CD4-positive, alpha-beta memory T cell (primary cell): Measurements from ENCODE around the gene TUBGCP3. TPM values are rescaled to one million over a fixed set of nuclear protein-coding genes. Genes with fewer than 3 reads are reported as not detected.

Experiments used
- CTCF ChIA-PET: fragments of 350-600 bp; sonication (Branson Sonifier 250); formaldehyde crosslinking; loops from one replicate; lab custom pipeline; 2021; ENCODE audit warnings: inconsistent platforms; ENCODE audit not compliant: partially characterized antibody; lab: Charles Lee
- POLR2A ChIA-PET: fragments of 350-600 bp; sonication (Branson Sonifier 250); formaldehyde crosslinking; loops from one replicate; lab custom pipeline; 2021; ENCODE audit not compliant: partially characterized antibody; lab: Charles Lee
- DNase-seq, 5 donors: peaks; one replicate each; pipeline versions ENCODE4 v3.0.0 to v3.0.0-alpha.2; 2020 to 2022; ENCODE audit warnings: mixed read lengths in 1 of 5
- H3K27ac ChIP-seq: one replicate; pipeline ENCODE4 v1.7.0; 2013; ENCODE audit warnings: low read depth, low read length
- H3K27me3 ChIP-seq: 2 replicates; pipeline ENCODE4 v1.7.0; 2013; ENCODE audit warnings: mild to moderate bottlenecking, low read length, moderate library complexity; ENCODE audit not compliant: insufficient read depth
- H3K36me3 ChIP-seq: 2 replicates; pipeline ENCODE4 v1.7.0; 2013; ENCODE audit warnings: mild to moderate bottlenecking, low read length, moderate library complexity; ENCODE audit not compliant: insufficient read depth
- H3K4me1 ChIP-seq: 2 replicates; pipeline ENCODE4 v1.7.0; 2013; ENCODE audit warnings: mild to moderate bottlenecking, low read length, moderate library complexity; ENCODE audit not compliant: insufficient read depth
- H3K4me3 ChIP-seq, 2 donors: one replicate each; pipeline ENCODE4 v1.7.0; 2013; ENCODE audit warnings: low read length in 2 of 2, mild to moderate bottlenecking in 1 of 2
- H3K9me3 ChIP-seq, 2 donors: one replicate each; pipeline ENCODE4 v1.7.0; 2013; ENCODE audit warnings: low read length in 2 of 2, control low read depth in 1 of 2; ENCODE audit not compliant: control insufficient read depth in 1 of 2
- H3K27ac Mint-ChIP-seq, 7 donors: one replicate each; pipeline ENCODE4 v1.8.0; 2020 to 2021; ENCODE audit warnings: mixed read lengths in 7 of 7, mild to moderate bottlenecking in 6 of 7, inconsistent platforms in 3 of 7, moderate library complexity in 3 of 7
- H3K27me3 Mint-ChIP-seq, 2 donors: one replicate each; pipeline ENCODE4 v1.8.0; 2020 to 2021; ENCODE audit warnings: mixed read lengths in 2 of 2
- H3K36me3 Mint-ChIP-seq, 2 donors: one replicate each; pipeline ENCODE4 v1.8.0; 2020 to 2021; ENCODE audit warnings: mixed read lengths in 2 of 2, inconsistent platforms in 1 of 2, mild to moderate bottlenecking in 1 of 2
- H3K4me1 Mint-ChIP-seq, 4 donors: one replicate each; pipeline ENCODE4 v1.8.0; 2020 to 2021; ENCODE audit warnings: mixed read lengths in 4 of 4, mild to moderate bottlenecking in 1 of 4
- H3K4me3 Mint-ChIP-seq, 8 donors: one replicate each; pipeline ENCODE4 v1.8.0; 2020 to 2021; ENCODE audit warnings: mixed read lengths in 8 of 8, mild to moderate bottlenecking in 7 of 8, moderate library complexity in 6 of 8, inconsistent platforms in 3 of 8
- H3K9me3 Mint-ChIP-seq, 8 donors: one replicate each; pipeline ENCODE4 v1.8.0; 2020 to 2021; ENCODE audit warnings: mixed read lengths in 8 of 8, mild to moderate bottlenecking in 5 of 8, inconsistent platforms in 3 of 8, moderate library complexity in 1 of 8
- intact Hi-C: fragments of 100-400 bp; cut with micrococcal nuclease; formaldehyde crosslinking; loops from one replicate; pipeline ENCODE4 v1.15.1; 2023
- polyA plus RNA-seq, 2 donors: library from polyadenylated mRNA; unstranded; fragments of 300-500 nt; fragmentation: Illumina TruSeq; gene quantifications; one replicate each; pipeline ENCODE4 v1.2.3, GENCODE V29; 2021
- total RNA-seq, 2 experiments: library from RNA; stranded (reverse); gene quantifications; one replicate each; pipeline ENCODE4 v1.2.3, GENCODE V29; 2021

The TUBGCP3 gene
- total and polyA plus RNA-seq, 4 experiments from 2014 or later = 13.1 to 43.7 (median 29.1) TPM

DNA sequence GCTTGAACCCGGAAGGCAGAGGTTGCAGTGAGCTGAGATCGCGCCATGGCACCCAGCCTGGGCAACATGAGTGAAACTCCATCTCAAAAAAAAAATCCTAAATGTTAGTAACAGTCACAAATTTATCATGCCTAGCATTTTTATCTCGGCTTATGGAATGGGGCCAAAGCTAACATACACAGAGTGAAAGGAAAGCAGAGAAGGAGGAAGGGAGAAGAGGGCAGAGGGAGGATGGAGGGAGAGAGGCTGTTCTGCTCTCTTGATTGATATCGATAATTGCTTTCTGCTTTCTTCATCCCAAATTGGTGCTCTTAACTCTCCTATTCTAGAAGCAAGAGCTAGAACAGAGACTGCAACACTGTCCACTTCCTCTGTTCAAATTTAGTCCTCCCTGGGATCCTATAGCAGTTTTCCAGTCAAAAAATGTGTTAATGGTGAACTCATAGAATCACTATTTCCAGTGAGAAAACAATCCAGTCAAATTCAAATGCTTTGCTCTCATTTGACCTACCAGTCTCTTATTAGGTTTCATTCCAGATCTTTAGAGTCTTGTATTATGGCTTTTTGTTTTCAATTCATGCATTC, 15.8 kb upstream of the TUBGCP3 start:
- Histone ChIP-seq H3K27me3 (peaks cover 3% of the 10 kb centered on the region), H3K4me1 (peaks cover 4% of the 10 kb centered on the region), H3K36me3 (no peaks in the 10 kb centered on the region), H3K9me3 (no peaks in the 10 kb centered on the region), H3K27ac (no peak overlapping the region), H3K4me3 (no peak overlapping the region)
- no peaks in the 10 kb centered on the region for H3K36me3 Mint-ChIP-seq
- peaks cover 16 to 19% of the 10 kb centered on the region in 2 donors for H3K27me3 Mint-ChIP-seq
- DNase-seq = no peak
- no peak overlapping the region for H3K4me3 Mint-ChIP-seq
- no peak overlapping the region for H3K27ac Mint-ChIP-seq
- no peaks in the 10 kb centered on the region for H3K9me3 Mint-ChIP-seq
- intact Hi-C loops = loop anchor here (10.0 kb wide), 2 partner anchors 79 to 1539 kb away; no protein-coding TSS in a partner anchor
- H3K4me1 Mint-ChIP-seq = peaks cover 5 to 13% (median 9%) of the 10 kb centered on the region in 4 donors
- CTCF ChIA-PET = interaction anchor here (5.1 kb wide), 1 partner anchor 14 kb away, joined by 29 read pairs; no protein-coding TSS in a partner anchor
- POLR2A ChIA-PET = no interaction called here

GRCh38 chr13:112602189-112602588, 14.2 kb upstream of the TUBGCP3 start:
- Histone ChIP-seq H3K4me1 (peaks cover 4% of the 10 kb centered on the region), H3K4me3 (no peak overlapping the region), H3K36me3 (no peaks in the 10 kb centered on the region), H3K27ac (no peak overlapping the region), H3K9me3 (no peaks in the 10 kb centered on the region), H3K27me3 (peaks cover under 1% of the 10 kb centered on the region)
- intact Hi-C loops = loop anchor here (10.0 kb wide), 2 partner anchors 77 to 1537 kb away; no protein-coding TSS in a partner anchor
- POLR2A ChIA-PET = no interaction called here
- no peaks in the 10 kb centered on the region for H3K36me3 Mint-ChIP-seq
- CTCF ChIA-PET = interaction anchor here (1.0 to 1.2 kb wide), 2 partner anchors 13 to 1534 kb away, joined by 3 read pairs; no protein-coding TSS in a partner anchor
- H3K27ac Mint-ChIP-seq = no peak overlapping the region
- peaks cover 5 to 13% (median 9%) of the 10 kb centered on the region in 4 donors for H3K4me1 Mint-ChIP-seq
- DNase-seq = no peak
- H3K9me3 Mint-ChIP-seq = no peaks in the 10 kb centered on the region
- H3K4me3 Mint-ChIP-seq = no peak overlapping the region
- H3K27me3 Mint-ChIP-seq = peaks cover 15 to 20% of the 10 kb centered on the region in 2 donors

DNA sequence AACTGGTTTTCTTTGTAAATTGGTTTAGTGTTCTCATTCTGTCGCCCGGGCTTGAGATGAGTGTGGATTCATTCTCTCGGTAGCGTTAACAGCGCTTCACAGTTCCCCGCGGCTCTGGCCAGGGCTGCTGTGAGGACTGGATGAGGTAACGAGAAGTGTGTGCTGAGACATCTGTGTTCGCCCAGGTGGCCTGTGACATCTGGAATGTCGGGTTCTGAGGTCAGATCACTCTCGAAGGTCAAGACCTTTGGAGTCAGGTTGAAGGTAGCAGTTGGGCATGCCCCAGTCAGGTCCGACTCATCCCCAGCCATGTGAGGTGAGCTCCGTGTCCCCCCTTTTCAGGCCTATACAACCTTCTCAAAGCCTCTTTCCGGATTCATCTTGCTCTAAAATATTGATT, 13.4 kb upstream of the TUBGCP3 start:
- no peak overlapping the region for H3K27ac ChIP-seq
- no peak overlapping the region for H3K4me3 ChIP-seq
- H3K36me3 ChIP-seq = no peaks in the 10 kb centered on the region
- H3K27ac Mint-ChIP-seq = no peak overlapping the region
- no peaks in the 10 kb centered on the region for H3K9me3 ChIP-seq
- no peak overlapping the region for H3K4me3 Mint-ChIP-seq
- H3K4me1 Mint-ChIP-seq = peaks cover 3 to 10% (median 6%) of the 10 kb centered on the region in 4 donors
- no peak for DNase-seq
- intact Hi-C loops = loop anchor here (10.0 kb wide), 2 partner anchors 77 to 1537 kb away; no protein-coding TSS in a partner anchor
- ChIA-PET POLR2A (no interaction called here), CTCF (no interaction called here)
- no peaks in the 10 kb centered on the region for H3K36me3 Mint-ChIP-seq
- H3K4me1 ChIP-seq = no peaks in the 10 kb centered on the region
- no peaks in the 10 kb centered on the region for H3K9me3 Mint-ChIP-seq
- peaks cover 16 to 24% of the 10 kb centered on the region in 2 donors for H3K27me3 Mint-ChIP-seq
- no peaks in the 10 kb centered on the region for H3K27me3 ChIP-seq

- no peak for DNase-seq
- Histone ChIP-seq H3K9me3 (no peaks in the 10 kb centered on the region), H3K4me3 (no peak overlapping the region), H3K4me1 (no peaks in the 10 kb centered on the region), H3K27ac (no peak overlapping the region), H3K27me3 (no peaks in the 10 kb centered on the region), H3K36me3 (no peaks in the 10 kb centered on the region)
- ChIA-PET CTCF (no interaction called here), POLR2A (interaction anchor here (1.4 kb wide), 1 partner anchor 9 kb away, joined by 3 read pairs; the partner anchor contains the start of gene TUBGCP3)
- H3K27ac Mint-ChIP-seq = no peak overlapping the region
- H3K36me3 Mint-ChIP-seq = no peaks in the 10 kb centered on the region
- no peaks in the 10 kb centered on the region for H3K4me1 Mint-ChIP-seq
- intact Hi-C loops = no loop called here
- H3K4me3 Mint-ChIP-seq = no peak overlapping the region
- H3K27me3 Mint-ChIP-seq = peaks cover 15 to 30% of the 10 kb centered on the region in 2 donors
- peaks cover 0 to 2% (median 0%) of the 10 kb centered on the region in 8 donors for H3K9me3 Mint-ChIP-seq
Observed at GRCh38 chr13:112596235-112596634, 8.3 kb upstream of the TUBGCP3 start.

DNA sequence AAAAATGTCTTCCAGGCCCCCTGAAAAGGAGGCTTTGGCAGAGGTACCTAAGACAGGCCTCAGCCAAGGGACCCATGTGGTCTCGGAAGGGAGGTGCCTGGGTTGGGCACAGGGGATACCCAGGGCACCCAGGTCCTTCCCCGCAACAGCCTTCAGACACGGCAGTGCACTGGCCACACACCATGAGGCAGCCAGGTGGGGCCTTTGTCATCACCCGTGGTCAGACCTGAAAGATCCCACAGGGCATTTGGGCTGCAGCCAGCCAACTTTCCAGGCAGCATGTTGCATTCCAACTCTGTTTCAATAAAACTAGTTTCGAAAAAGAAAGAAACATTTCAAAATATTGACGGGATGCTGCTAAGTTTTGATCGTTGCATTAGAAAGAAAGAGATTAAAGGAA, 4.7 kb upstream of the TUBGCP3 start:
- no peaks in the 10 kb centered on the region for H3K9me3 ChIP-seq
- no peak overlapping the region for H3K4me3 ChIP-seq
- no peaks in the 10 kb centered on the region for H3K36me3 Mint-ChIP-seq
- no peaks in the 10 kb centered on the region for H3K27me3 ChIP-seq
- CTCF ChIA-PET = no interaction called here
- no peak overlapping the region for H3K4me3 Mint-ChIP-seq
- no peak for DNase-seq
- H3K27ac Mint-ChIP-seq = no peak overlapping the region
- H3K4me1 ChIP-seq = peaks cover 11% of the 10 kb centered on the region
- peaks cover 0 to 2% (median 0%) of the 10 kb centered on the region in 8 donors for H3K9me3 Mint-ChIP-seq
- H3K27ac ChIP-seq = no peak overlapping the region
- POLR2A ChIA-PET = no interaction called here
- peaks cover 7 to 18% (median 11%) of the 10 kb centered on the region in 4 donors for H3K4me1 Mint-ChIP-seq
- H3K36me3 ChIP-seq = no peaks in the 10 kb centered on the region
- intact Hi-C loops = no loop called here
- peaks cover 9 to 20% of the 10 kb centered on the region in 2 donors for H3K27me3 Mint-ChIP-seq

- intact Hi-C loops = no loop called here
- H3K4me3 Mint-ChIP-seq = no peak overlapping the region
- ChIA-PET CTCF (no interaction called here), POLR2A (no interaction called here)
- no peak overlapping the region for H3K4me3 ChIP-seq
- DNase-seq = no peak
- H3K36me3 Mint-ChIP-seq = peaks cover 0 to 4% of the 10 kb centered on the region in 2 donors
- H3K4me1 Mint-ChIP-seq = peaks cover 8 to 23% (median 13%) of the 10 kb centered on the region in 4 donors
- no peak overlapping the region for H3K27ac ChIP-seq
- peaks cover 12% of the 10 kb centered on the region for H3K4me1 ChIP-seq
- H3K9me3 Mint-ChIP-seq = peaks cover 0 to 2% (median 0%) of the 10 kb centered on the region in 8 donors
- H3K36me3 ChIP-seq = no peaks in the 10 kb centered on the region
- H3K27me3 Mint-ChIP-seq = peaks cover 9 to 16% of the 10 kb centered on the region in 2 donors
- H3K27ac Mint-ChIP-seq = no peak overlapping the region
- no peaks in the 10 kb centered on the region for H3K9me3 ChIP-seq
- H3K27me3 ChIP-seq = no peaks in the 10 kb centered on the region
Observed at GRCh38 chr13:112592181-112592580, 4.2 kb upstream of the TUBGCP3 start.

GRCh38 chr13:112588490-112589297, 741 bp upstream of the TUBGCP3 start:
- POLR2A ChIA-PET = interaction anchor here (1.6 to 1.9 kb wide), 3 partner anchors 8 to 101 kb away, joined by 3 to 7 read pairs (median 4); partner anchors contain the start of gene ATP11A
- H3K27me3 Mint-ChIP-seq = no peaks in the 10 kb centered on the region
- peak overlapping the region; percentile 92 to 95 (median 94) for H3K4me3 Mint-ChIP-seq

More at GRCh38 chr13:112588490-112589297, 741 bp upstream of the TUBGCP3 start:
- H3K9me3 Mint-ChIP-seq = peaks cover 0 to 1% (median 0%) of the 10 kb centered on the region in 8 donors
- intact Hi-C loops = loop anchor here (1.0 to 5.0 kb wide), 2 partner anchors 18 to 99 kb away; no protein-coding TSS in a partner anchor
- no peak for DNase-seq
- H3K36me3 Mint-ChIP-seq = peaks cover 0 to 4% of the 10 kb centered on the region in 2 donors
- no peaks in the 10 kb centered on the region for H3K36me3 ChIP-seq
- no peaks in the 10 kb centered on the region for H3K27me3 ChIP-seq
- H3K4me1 ChIP-seq = peaks cover 32% of the 10 kb centered on the region
- H3K27ac ChIP-seq = peak overlapping the region; percentile 58
- peak overlapping the region; percentile 82 to 93 (median 90) for H3K27ac Mint-ChIP-seq
- peak overlapping the region; percentile 72 to 74 for H3K4me3 ChIP-seq
- CTCF ChIA-PET = interaction anchor here (1.6 to 3.4 kb wide), 2 partner anchors 17 to 23 kb away, joined by 4 to 29 read pairs; no protein-coding TSS in a partner anchor
- H3K9me3 ChIP-seq = no peaks in the 10 kb centered on the region
- peaks cover 22 to 43% (median 29%) of the 10 kb centered on the region in 4 donors for H3K4me1 Mint-ChIP-seq
